ENCODE results near the gene KLHL3. TPM values are rescaled to one million over a fixed set of nuclear protein-coding genes. Genes with fewer than 3 reads are reported as not detected.

KLHL3 gene
- total and polyA plus RNA-seq, 10 donors, result 1.3 to 17.9 (median 9.5) TPM

DNA sequence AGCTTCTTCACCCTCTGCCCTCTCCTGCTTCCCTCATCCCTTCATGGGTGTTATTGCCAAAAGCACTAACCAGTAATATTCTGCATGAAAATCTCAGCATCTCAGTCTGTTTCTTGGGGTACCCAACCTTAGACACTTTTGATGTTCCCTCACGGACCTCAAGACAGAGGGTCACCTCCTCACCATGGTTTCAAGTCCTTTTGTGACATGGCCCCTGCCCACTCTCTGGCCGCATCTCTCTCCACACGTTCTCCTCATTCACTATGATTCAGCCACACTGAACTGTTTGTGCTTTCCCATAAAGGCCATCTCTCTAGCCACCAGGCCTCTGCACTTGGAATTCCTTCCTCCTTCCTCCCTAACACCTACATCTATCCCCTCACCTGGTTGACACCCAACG, 125.3 kb downstream of the KLHL3 start:
- Histone ChIP-seq H3K4me1 (no peaks in the 10 kb centered on the region), H3K27ac (no peak overlapping the region), H3K36me3 (no peaks in the 10 kb centered on the region), H3K27me3 (replicated peaks in 1 of 7) (peaks cover 0 to 6% (median 0%) of the 10 kb centered on the region in 7 donors), H3K4me3 (no peak overlapping the region), H3K9me3 (no peaks in the 10 kb centered on the region)
- TF ChIP-seq CTCF (IDR thresholded peaks at IDR 0.05 in 8 of 11, conservative IDR thresholded peaks at IDR 0.05 in 3 of 11) (no peak), POLR2A (IDR thresholded peaks at IDR 0.05) (no peak), POLR2AphosphoS5 (IDR thresholded peaks at IDR 0.05) (no peak)
- intact Hi-C loops (cut with DNase I; ENCODE audit: low total_unique reads), result no loop called here
- DNase-seq, result no peak
- 82 to 91% (median 83%) methylated on average over 4 of the region's 4 CpGs for WGBS, 5 donors

DNA sequence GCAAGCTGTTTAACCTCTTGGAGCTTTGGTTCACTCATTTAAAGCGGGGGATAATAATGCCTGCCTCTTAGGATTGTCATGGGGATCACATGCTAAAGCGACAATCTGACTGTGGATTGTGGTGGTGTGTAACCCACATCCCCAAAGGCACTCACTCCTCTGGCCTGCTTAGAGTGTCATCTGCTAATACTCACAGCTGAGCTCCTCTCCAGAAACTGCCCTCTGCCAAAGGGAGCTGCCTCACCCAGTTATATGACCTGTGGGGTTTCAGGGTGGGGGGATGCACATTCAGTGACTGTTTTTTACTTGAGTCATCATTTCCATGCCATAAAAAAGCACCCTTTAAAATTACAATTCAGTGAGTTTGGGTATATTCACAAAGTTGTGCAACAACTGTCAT, 126.8 kb downstream of the KLHL3 start:
- no peak for TF ChIP-seq POLR2A (IDR thresholded peaks at IDR 0.05)
- no peak for TF ChIP-seq CTCF (IDR thresholded peaks at IDR 0.05 in 8 of 11, conservative IDR thresholded peaks at IDR 0.05 in 3 of 11)
- no peak for TF ChIP-seq POLR2AphosphoS5 (IDR thresholded peaks at IDR 0.05)
- Histone ChIP-seq H3K36me3 (no peaks in the 10 kb centered on the region), H3K4me3 (no peak overlapping the region), H3K27me3 (replicated peaks in 1 of 7) (peaks cover 0 to 19% (median 0%) of the 10 kb centered on the region in 7 donors), H3K9me3 (no peaks in the 10 kb centered on the region), H3K27ac (no peak overlapping the region), H3K4me1 (no peaks in the 10 kb centered on the region)
- no peak for DNase-seq
- intact Hi-C loops (cut with DNase I; ENCODE audit: low total_unique reads), result no loop called here
- 63 to 82% (median 80%) methylated on average over 2 of the region's 2 CpGs for WGBS, 5 donors

GRCh38 chr5:137607771-137608170, 128.1 kb downstream of the KLHL3 start:
- Histone ChIP-seq H3K27ac (no peak overlapping the region), H3K9me3 (no peaks in the 10 kb centered on the region), H3K27me3 (replicated peaks in 1 of 7) (peaks cover 0 to 19% (median 0%) of the 10 kb centered on the region in 7 donors), H3K4me1 (no peaks in the 10 kb centered on the region), H3K36me3 (no peaks in the 10 kb centered on the region), H3K4me3 (no peak overlapping the region)
- TF ChIP-seq CTCF (IDR thresholded peaks at IDR 0.05 in 8 of 11, conservative IDR thresholded peaks at IDR 0.05 in 3 of 11) (no peak), POLR2AphosphoS5 (IDR thresholded peaks at IDR 0.05) (no peak), POLR2A (IDR thresholded peaks at IDR 0.05) (no peak)
- DNase-seq, result no peak
- 66 to 81% (median 77%) methylated on average over 5 of the region's 5 CpGs for WGBS, 5 donors
- intact Hi-C loops (cut with DNase I; ENCODE audit: low total_unique reads), result no loop called here

- H3K4me3 ChIP-seq, result no peak overlapping the region
- TF ChIP-seq POLR2AphosphoS5 (IDR thresholded peaks at IDR 0.05) (no peak), CTCF (IDR thresholded peaks at IDR 0.05 in 8 of 11, conservative IDR thresholded peaks at IDR 0.05 in 3 of 11) (no peak), POLR2A (IDR thresholded peaks at IDR 0.05) (no peak)
- intact Hi-C loops (cut with DNase I; ENCODE audit: low total_unique reads), result no loop called here
- H3K9me3 ChIP-seq, result no peaks in the 10 kb centered on the region
- H3K4me1 ChIP-seq, result no peaks in the 10 kb centered on the region
- H3K36me3 ChIP-seq, result no peaks in the 10 kb centered on the region
- peaks cover 0 to 21% (median 0%) of the 10 kb centered on the region in 7 donors for H3K27me3 ChIP-seq (replicated peaks in 1 of 7)
- 64 to 89% (median 65%) methylated on average over 2 of the region's 2 CpGs for WGBS, 5 donors
- no peak for DNase-seq
- H3K27ac ChIP-seq, result no peak overlapping the region
These were observed 129.5 kb downstream of the KLHL3 start for GRCh38 chr5:137606401-137606800.
